ENCODE data around the gene MAP3K6.

- TF ChIP-seq CTCF (IDR thresholded peaks at IDR 0.05; ENCODE audit: extremely low read depth in 1 of 2, insufficient read depth in 1 of 2, low read depth in 1 of 2, low read length in 2 of 2) = no peak
- TF ChIP-seq MAX (IDR thresholded peaks at IDR 0.05; ENCODE audit: insufficient read depth, insufficient read length) = no peak
- no peak for TF ChIP-seq POLR2A (IDR thresholded peaks at IDR 0.05; ENCODE audit: low read depth, low read length)
- TF ChIP-seq EZH2 (IDR thresholded peaks at IDR 0.05; ENCODE audit: borderline replicate concordance, low read depth, low read length, severe bottlenecking) = no peak
- no peak for TF ChIP-seq POLR2AphosphoS5 (IDR thresholded peaks at IDR 0.05; ENCODE audit: insufficient read depth, low read depth, low read length)
- no peak for TF ChIP-seq MYC (IDR thresholded peaks at IDR 0.05; ENCODE audit: low read depth, low read length)
Measured at GRCh38 chr1:27391511-27392095, 24.8 kb upstream of the MAP3K6 start.

Data from endothelial cell of umbilical vein (primary cell).